NCI-H460 (cell line): ENCODE results near the gene TFEB. TPM values are rescaled to one million over a fixed set of nuclear protein-coding genes. Genes with fewer than 3 reads are reported as not detected.
"Not testable (repeated sequence)": the region's sequence is repeated elsewhere in the genome, so short reads cannot be mapped to it uniquely, and the experiment has no call there.

Experiments used
- DNase-seq: peaks from one replicate; pipeline ENCODE4 v3.0.0-alpha.2; 2016; ENCODE audit warnings: low read depth; ENCODE audit errors: extremely low read depth
- total RNA-seq: library from RNA; depleted of rRNA; stranded (reverse); fragments of >200 nt; shearing (Covaris generic); gene quantifications from 2 replicates; pipeline ENCODE4 v1.2.3, GENCODE V29; 2014

The TFEB gene
- total RNA-seq, 1 experiment from 2014 or later, result 3.1 TPM

- not testable (repeated sequence) for DNase-seq
Observed at GRCh38 chr6:41766043-41766664, 30.7 kb upstream of the TFEB start.

GRCh38 chr6:41763470-41763869 is 28.1 kb upstream of the TFEB start:
- DNase-seq, result no peak

- no peak for DNase-seq
Observed at GRCh38 chr6:41759905-41760579, 24.6 kb upstream of the TFEB start.

DNA sequence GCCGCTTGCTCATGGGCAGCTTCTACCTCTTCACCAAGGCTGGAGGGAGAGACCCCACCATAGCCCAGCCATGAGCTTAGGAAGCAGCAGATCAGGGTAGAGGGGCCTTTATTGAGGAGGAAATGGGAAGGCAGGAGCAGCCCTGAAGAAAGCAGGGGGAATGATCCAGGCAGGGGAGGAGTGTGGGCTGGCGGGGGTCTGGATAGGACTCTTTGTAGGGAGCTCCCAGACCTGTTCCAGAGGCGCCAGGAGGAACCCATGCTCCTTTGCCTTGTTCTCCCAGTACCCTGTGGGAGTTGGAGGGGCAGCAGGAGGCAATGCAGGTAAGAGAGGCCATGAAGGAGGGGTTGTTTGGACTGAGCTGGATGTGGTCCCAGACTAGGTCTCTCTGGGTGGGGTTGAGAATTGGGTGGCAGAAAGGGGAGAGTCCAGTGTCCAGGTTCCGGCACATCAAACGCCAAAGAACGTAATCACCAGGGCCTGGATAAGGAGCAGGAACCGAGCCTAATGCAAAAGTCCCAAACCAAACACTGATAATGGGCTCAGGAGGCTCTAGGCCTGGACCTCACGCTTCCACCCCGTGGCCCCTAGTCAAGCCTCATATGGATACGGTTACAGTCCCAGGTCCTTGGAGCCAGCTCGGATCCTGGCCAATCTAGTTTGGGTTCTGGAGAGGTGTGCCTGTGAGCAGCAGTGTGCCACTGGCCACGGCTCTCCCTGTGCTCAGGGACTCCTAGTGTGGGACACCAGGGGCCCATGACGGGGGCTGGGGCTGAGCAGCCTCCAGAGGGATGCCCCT is 23.9 kb upstream of the TFEB start:
- no peak for DNase-seq

DNA sequence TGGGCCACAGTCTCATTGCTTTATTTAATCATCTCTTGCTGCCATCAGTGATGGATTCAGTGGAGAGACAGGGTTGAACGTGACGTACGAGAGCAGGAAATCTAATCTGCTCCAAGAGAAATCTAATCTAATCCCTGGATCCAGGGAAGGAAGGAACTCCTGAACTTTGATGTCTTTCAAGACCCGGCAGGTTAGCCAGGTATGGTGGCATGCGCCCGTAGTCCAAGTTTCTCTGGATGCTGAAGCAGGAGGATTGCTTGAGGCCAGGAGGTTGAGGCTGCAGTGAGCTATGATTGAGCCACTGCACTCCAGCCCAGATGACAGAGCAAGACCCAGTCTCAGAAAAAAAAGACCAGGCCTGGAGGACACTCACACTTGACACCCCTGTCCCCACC is 23.2 kb upstream of the TFEB start:
- no peak for DNase-seq

DNA sequence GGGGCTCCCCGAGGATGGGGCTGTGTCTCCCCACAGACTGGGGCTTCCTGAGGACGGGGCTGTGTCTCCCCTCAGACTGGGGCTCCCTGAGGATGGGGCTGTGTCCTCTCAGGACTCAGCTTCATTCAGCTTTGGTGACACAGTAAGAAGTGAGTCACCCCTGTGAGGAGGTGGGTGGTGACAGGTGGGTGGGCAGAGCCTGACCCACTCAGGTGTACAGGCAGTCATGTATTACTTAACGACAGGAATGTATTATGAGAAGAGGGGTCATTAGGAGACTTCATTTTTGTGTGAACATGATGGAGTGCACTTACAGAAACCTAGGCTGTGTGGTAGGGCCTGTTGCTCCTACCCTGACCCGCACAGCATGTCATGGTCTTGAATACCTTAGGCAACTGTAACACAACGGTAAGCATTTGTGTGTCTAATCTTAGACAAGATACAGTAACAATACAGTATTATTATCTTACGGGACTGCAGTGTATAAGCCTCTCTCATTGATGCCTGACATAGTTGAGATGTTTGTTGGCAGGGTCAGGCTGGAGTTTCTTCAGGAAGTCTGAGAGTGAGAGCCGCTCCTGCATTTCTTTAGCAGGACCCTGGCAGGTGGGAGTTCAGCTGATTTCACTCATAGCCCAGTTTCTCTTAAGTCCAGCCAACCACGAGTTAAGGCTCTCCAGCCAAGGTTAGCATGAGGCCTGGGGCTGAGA is 22.7 kb upstream of the TFEB start:
- no peak for DNase-seq

DNA sequence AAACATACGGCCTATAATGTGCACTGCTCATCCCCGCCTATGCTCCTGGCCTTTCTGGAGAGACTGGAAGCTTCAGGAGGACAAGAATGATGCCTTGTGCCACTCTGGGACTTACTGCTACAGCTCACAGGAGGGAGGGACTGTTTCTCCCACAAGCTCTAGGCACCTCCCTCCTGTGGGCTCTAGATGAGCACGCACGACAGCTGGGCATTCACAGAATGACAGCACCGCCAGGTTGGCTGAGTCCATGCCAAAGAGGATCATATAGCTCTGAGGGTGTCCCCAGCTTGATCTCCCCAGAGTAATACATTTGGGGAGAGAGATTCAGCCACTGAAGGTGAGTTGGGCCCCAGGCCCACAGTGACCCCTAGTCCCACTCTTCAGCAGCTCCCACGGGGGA is 21.9 kb upstream of the TFEB start:
- DNase-seq, result no peak

DNA sequence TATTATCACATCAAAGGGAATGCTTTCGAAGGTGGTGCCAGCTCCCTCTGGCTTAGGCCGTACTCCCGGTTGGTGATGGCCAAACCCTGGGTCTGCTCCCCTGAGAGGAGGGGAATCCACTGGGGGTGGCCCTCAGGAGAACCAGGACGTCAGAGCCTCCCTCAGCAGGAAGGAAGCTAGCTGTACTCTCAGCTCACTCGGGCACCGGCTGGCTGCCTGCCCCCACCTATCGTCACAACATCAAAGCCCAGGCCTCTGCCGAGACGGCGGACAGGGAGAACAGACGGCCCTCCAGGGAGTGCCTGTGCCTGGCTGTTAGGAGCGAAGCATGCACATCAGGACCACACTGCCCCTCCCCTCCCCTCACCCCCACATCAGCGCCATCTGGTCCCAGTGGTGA is 20.9 kb upstream of the TFEB start:
- DNase-seq, result no peak

DNA sequence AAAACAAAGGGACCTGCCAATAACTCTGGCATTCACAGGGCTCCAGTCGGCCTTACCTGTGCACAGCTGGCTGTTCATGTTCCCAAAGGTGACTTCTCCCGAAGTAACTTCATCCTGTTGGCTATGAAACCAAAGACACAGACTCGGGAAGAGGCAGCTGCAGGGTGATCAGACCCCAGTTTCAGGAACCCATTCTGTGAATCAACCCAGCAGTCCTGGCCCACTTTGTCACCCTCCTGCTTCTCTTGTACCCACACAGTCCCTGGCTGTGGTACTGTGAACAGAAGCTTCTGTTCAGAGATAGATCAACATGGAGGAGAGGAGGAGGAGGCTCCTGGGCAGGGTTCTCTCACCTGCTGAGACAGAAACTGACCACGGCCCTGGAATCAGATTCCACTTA is 20.5 kb upstream of the TFEB start:
- no peak for DNase-seq

DNA sequence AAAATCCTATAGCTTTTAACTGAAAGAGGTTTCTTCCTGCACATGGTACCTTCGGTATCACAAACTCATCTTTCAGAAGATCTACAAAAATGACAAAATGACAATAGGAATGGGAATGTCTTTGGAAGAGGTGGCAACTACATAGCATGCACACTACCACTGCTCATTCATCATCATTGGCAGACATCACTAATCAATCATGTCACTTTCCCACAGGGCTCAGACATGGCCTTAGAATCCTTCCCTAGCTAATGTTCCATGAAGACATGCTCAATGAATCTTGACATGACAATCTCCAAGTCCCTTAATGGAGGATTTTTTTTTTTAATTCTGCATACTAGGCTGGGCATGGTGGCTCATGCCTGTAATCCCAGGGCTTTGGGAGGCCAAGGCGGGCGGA is 15.0 kb upstream of the TFEB start:
- no peak for DNase-seq

GRCh38 chr6:41748542-41748941 is 13.1 kb upstream of the TFEB start:
- no peak for DNase-seq

- DNase-seq, result no peak
Observed at GRCh38 chr6:41748102-41748477, 12.7 kb upstream of the TFEB start.

DNA sequence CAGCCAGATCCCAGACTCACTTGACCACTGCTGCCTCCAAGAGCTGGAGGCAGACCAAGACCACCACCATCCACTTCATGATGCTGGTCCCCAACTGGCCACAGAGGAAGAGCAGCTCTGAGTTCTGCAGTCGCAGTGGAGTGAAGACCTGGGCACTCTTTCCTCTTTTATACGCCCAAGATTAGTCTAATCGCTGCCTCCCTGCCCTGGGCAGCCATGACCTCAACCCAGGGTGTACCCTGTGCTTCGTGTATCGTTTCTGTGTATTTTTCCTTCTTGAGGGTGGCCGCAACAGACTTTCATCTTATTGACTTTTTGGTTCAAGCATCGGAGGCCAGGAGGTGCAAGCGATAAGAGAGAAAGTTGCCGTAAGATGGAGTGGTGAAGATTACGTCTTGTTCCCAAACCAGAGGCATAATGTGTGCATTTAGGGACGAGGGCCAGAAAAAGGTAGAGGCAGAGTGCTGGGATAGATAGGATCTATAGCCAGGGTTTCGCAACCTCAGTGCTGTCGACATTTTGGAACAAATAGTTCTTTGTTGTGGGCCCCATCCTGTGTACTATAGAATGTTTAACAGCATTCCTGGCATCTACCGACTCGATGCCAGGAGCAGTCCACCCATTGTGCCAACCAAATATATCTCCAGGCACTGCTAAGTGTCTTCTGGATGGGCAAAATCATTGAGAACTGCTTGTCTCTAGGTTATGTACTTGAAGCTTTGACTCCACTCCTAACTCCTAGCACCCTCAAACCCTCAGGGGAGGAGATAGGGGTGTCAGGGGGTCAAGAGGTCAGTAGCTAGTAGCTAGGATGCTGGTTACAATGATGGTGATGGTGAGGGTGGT is 12.1 kb upstream of the TFEB start, which contains the start of gene PGC:
TSS of gene PGC (minus strand) at position 142 of the 846 bp plus-strand sequence. CDS start at position 79, 63 bp downstream.
- DNase-seq, result no peak

GRCh38 chr6:41746107-41746506 is 10.7 kb upstream of the TFEB start:
- no peak for DNase-seq

DNA sequence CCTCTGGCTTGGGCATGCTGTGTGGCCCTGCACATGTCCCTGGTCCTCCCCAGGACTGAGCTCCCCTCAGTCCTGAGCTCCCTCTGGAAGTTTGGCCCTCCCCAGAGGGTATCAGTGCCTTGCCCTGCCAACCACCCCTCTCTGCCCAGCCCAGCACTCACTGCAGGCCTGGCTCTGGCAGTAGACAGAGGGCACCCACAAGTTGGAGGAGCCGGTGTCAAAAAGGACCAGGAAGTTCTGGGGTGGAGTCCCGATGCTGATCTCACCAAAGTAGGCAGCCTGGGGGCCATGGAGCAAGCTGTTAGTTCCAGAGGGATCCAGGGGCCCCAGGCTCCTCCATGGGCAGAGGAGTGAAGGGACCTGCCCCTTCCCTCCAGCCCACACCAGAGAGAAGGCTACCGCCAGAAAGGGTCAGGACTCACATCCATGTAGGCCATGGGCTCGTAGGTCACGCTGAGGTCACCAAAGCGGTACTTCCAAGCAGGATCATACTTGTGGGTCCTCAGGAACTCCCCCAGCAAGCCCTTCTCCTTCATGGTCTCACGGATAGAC is 8.9 kb upstream of the TFEB start:
- DNase-seq, result no peak

DNA sequence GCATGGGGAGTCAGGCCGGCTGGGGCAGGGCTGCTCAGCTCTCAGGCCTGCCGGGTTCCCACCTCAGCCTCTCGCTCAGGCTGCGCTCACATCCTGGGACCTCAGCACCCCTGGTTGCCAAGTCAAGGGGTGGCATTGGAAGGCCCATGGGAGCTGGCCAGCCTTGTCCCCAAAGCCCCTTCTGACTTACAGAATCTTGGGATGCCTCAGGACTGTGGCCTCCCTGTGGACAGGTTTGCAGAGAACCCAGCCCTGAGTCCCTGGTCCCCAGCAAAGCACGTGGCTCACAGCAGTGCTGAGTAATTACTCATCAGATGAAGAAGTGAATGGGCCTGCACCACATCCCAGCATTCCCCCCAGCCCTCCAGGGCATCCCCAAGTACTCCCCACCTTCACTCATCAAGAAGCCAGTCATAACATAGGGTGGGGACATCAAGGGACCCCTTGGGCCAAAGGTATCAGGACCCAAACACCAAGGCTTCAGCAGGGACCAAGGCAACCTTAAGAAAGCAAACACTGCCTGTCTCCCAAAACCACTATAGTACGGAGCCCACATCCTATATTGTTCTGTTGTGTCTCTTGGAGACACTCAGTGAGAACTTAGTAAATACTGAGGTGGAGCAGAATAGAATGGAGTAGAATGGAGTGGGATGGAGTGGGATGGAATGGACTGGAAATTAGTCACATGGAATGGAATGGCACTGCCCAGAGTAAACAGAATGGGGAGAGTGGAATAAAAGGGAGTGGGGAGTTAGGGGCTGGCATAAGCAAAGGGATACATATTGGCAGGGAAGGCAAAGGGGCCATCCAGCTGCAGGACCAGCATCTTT is 8.2 kb upstream of the TFEB start:
- DNase-seq, result no peak

DNA sequence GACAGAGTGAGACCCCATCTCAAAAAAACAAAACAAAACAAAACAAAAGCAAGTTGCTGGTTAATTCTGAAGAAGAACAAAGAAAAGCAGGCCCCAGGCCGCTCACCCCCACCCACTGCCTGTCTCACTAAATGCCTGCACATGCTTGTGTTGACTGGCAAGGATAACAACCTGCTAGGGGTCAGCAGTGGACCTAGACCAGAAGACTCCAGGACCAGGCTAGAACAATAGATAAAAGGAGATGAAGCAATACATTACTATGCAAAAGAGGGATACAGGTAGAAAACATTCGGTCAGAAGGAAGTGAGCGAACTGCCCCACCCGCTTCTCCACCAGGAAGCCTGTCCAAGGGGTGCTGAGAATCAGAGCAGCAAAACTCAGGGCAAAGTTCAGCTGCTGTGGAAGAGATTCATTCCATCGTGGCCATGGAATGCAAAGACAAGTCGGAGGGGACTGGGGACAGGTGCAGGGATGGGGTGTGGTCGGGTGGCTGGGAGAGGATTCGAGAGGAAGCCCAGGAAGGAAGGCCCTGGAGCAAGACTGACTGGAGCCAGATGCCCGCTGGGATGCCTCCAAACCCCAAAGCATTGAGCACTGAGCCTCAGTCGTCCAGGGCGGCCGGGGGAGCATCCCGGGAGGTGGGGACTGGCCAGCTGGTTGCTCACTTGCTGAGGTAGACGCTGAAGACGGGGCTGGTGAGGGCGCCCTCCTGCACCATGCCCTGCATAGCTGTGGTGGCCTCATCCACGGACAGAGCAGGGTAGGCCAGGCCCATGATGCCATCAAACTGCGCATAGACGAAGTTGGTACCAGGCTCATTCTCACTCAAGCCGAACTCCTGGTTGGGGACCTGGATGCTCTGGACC is 6.5 kb upstream of the TFEB start:
- DNase-seq, result no peak
